Liver (tissue), 9 donors: Measurements from ENCODE around the gene CALR. TPM values are rescaled to one million over a fixed set of nuclear protein-coding genes. Genes with fewer than 3 reads are reported as not detected.

ENCODE experiments used
- DNase-seq: peaks from one replicate; pipeline ENCODE4 v3.0.0-alpha.2; 2017; ENCODE audit warnings: low spot score
- H3K27ac ChIP-seq, 2 donors: one replicate each; pipeline ENCODE4 v1.7.0; 2013; ENCODE audit warnings: inconsistent platforms in 2 of 2, low read length in 2 of 2, control low read depth in 1 of 2, low read depth in 1 of 2, mild to moderate bottlenecking in 1 of 2
- H3K27me3 ChIP-seq, 4 donors: one replicate each; pipeline versions ENCODE4 v1.6.1 to v1.7.0; 2013; ENCODE audit warnings: low read length in 3 of 4, inconsistent platforms in 1 of 4, mild to moderate bottlenecking in 1 of 4, moderate library complexity in 1 of 4; ENCODE audit not compliant: control insufficient read depth in 4 of 4, insufficient read depth in 4 of 4
- H3K36me3 ChIP-seq, 4 donors: one replicate each; pipeline versions ENCODE4 v1.6.1 to v1.7.0; 2013; ENCODE audit warnings: low read length in 3 of 4, mild to moderate bottlenecking in 3 of 4, low read depth in 1 of 4, moderate library complexity in 1 of 4; ENCODE audit not compliant: control insufficient read depth in 4 of 4, insufficient read depth in 3 of 4
- H3K4me1 ChIP-seq, 4 donors: one replicate each; pipeline versions ENCODE4 v1.6.1 to v1.7.0; 2013; ENCODE audit warnings: low read length in 3 of 4, mild to moderate bottlenecking in 3 of 4, moderate library complexity in 1 of 4; ENCODE audit not compliant: control insufficient read depth in 4 of 4, insufficient read depth in 4 of 4
- H3K4me3 ChIP-seq, 3 donors: one replicate each; pipeline versions ENCODE4 v1.6.1 to v1.7.0; 2013; ENCODE audit warnings: low read length in 3 of 3, control low read depth in 1 of 3, low read depth in 1 of 3, mild to moderate bottlenecking in 1 of 3
- H3K9ac ChIP-seq, 2 donors: one replicate each; pipeline ENCODE4 v1.7.0; 2013; ENCODE audit warnings: low read length in 2 of 2, mild to moderate bottlenecking in 2 of 2, moderate library complexity in 2 of 2, control low read depth in 1 of 2, low read depth in 1 of 2
- H3K9me3 ChIP-seq, 4 donors: one replicate each; pipeline versions ENCODE4 v1.6.1 to v1.7.0; 2013; ENCODE audit warnings: low read length in 3 of 4; ENCODE audit not compliant: control insufficient read depth in 4 of 4
- ATF3 ChIP-seq: IDR thresholded peaks from 2 replicates; pipeline ENCODE4 v1.6.1; 2016; ENCODE audit warnings: antibody characterized with exemption
- CTCF ChIP-seq: fragments of 150-350 bp; IDR thresholded peaks from 2 replicates; pipeline ENCODE4 v1.5.1; 2017; ENCODE audit warnings: improper control_type of control experiment, low read depth, low read length; ENCODE audit not compliant: missing input control
- EGR1 ChIP-seq, 2 donors: IDR thresholded peaks; 2 replicates each; pipeline ENCODE4 v1.6.1; 2016 to 2018; ENCODE audit warnings: antibody characterized with exemption in 2 of 2, low read depth in 2 of 2
- FOXA1 ChIP-seq: IDR thresholded peaks from 2 replicates; pipeline ENCODE4 v1.6.1; 2016; ENCODE audit warnings: antibody characterized with exemption
- FOXA2 ChIP-seq: IDR thresholded peaks from 2 replicates; pipeline ENCODE4 v1.6.1; 2016; ENCODE audit warnings: antibody characterized with exemption
- GABPA ChIP-seq, 2 donors: IDR thresholded peaks in 1 of 2; conservative IDR thresholded peaks in 1 of 2; 2 replicates each; pipeline ENCODE4 v1.6.1; 2016; ENCODE audit warnings: antibody characterized with exemption in 2 of 2, mild to moderate bottlenecking in 1 of 2, moderate library complexity in 1 of 2
- HNF4A ChIP-seq, 2 donors: conservative IDR thresholded peaks; 2 replicates each; pipeline ENCODE4 v1.6.1; 2016; ENCODE audit warnings: antibody characterized with exemption in 2 of 2, mild to moderate bottlenecking in 2 of 2
- HNF4G ChIP-seq: IDR thresholded peaks from 2 replicates; pipeline ENCODE4 v1.6.1; 2016; ENCODE audit warnings: antibody characterized with exemption
- JUND ChIP-seq, 2 donors: IDR thresholded peaks; 2 replicates each; pipeline ENCODE4 v1.6.1; 2016; ENCODE audit warnings: antibody characterized with exemption in 2 of 2
- MAX ChIP-seq: IDR thresholded peaks from 2 replicates; pipeline ENCODE4 v1.6.1; 2016; ENCODE audit warnings: antibody characterized with exemption
- NR2F2 ChIP-seq: IDR thresholded peaks from 2 replicates; pipeline ENCODE4 v1.6.1; 2016; ENCODE audit warnings: antibody characterized with exemption
- RAD21 ChIP-seq, 2 donors: IDR thresholded peaks; 2 replicates each; pipeline ENCODE4 v1.6.1; 2016; ENCODE audit warnings: antibody characterized with exemption in 2 of 2, mild to moderate bottlenecking in 2 of 2
- REST ChIP-seq: IDR thresholded peaks from 2 replicates; pipeline ENCODE4 v1.6.1; 2016; ENCODE audit warnings: antibody characterized with exemption, mild to moderate bottlenecking
- RXRA ChIP-seq, 2 donors: IDR thresholded peaks; 2 replicates each; pipeline ENCODE4 v1.6.1; 2017 to 2018; ENCODE audit warnings: antibody characterized with exemption in 2 of 2, mild to moderate bottlenecking in 1 of 2
- SP1 ChIP-seq: IDR thresholded peaks from 2 replicates; pipeline ENCODE4 v1.6.1; 2018; ENCODE audit warnings: antibody characterized with exemption, mild to moderate bottlenecking
- TAF1 ChIP-seq: conservative IDR thresholded peaks from 2 replicates; pipeline ENCODE4 v1.6.1; 2016; ENCODE audit warnings: antibody characterized with exemption, mild to moderate bottlenecking
- YY1 ChIP-seq: IDR thresholded peaks from 2 replicates; pipeline ENCODE4 v1.6.1; 2016; ENCODE audit warnings: antibody characterized with exemption, mild to moderate bottlenecking
- ZBTB33 ChIP-seq: IDR thresholded peaks from 2 replicates; pipeline ENCODE4 v1.6.1; 2016; ENCODE audit warnings: antibody characterized with exemption
- WGBS: extraction: QIAGEN DNeasy Blood & Tissue Kit; methylation state at CpG from one replicate; pipeline ENCODE4 v1.1.7; 2013; 5-methylcytosine and 5-hydroxymethylcytosine counted together
- polyA plus RNA-seq, 2 donors: library from polyadenylated mRNA; stranded (reverse) in 1 of 2; unstranded in 1 of 2; fragments of 200-250 nt in 1 of 2; fragments of >200 nt in 1 of 2; fragmentation: Nextera tagmentation in 1 of 2; extraction: Ambion mirVana in 1 of 2; gene quantifications; one replicate each; pipeline versions ENCODE4 v1.2.1 to v1.2.3, GENCODE V29; 2013 to 2015
- total RNA-seq, 2 donors: library from RNA; depleted of rRNA; stranded (reverse); fragments of >200 nt; gene quantifications; one replicate each; pipeline ENCODE4 v1.2.3, GENCODE V29; 2014
- donor health status: healthy.
- donor health status: healthy.
- donor health status: healthy.
- donor health status: healthy.
- donor health status: healthy.

The CALR gene
- total and polyA plus RNA-seq, 4 donors = 618 to 1,316 (median 1,070) TPM

GRCh38 chr19:12896460-12896859 is 41.9 kb upstream of the CALR start (continued):
- TF ChIP-seq NR2F2 (no peak), RAD21 (IDR thresholded peaks at IDR 0.05) (no peak)

- 85% methylated on average over 10 of the region's 10 CpGs for WGBS
- no peak overlapping the region for H3K27ac ChIP-seq
- peaks cover 5 to 50% (median 6%) of the 10 kb centered on the region in 4 donors for H3K36me3 ChIP-seq
Observed at GRCh38 chr19:12899891-12900518, 38.4 kb upstream of the CALR start.

More at GRCh38 chr19:12899891-12900518, 38.4 kb upstream of the CALR start:
- no peak for DNase-seq
- no peak overlapping the region for H3K4me3 ChIP-seq
- H3K9me3 ChIP-seq = no peaks in the 10 kb centered on the region
- no peak for TF ChIP-seq HNF4A (conservative IDR thresholded peaks at IDR 0.05)
- TF ChIP-seq TAF1 = no peak
- no peak for TF ChIP-seq GABPA (IDR thresholded peaks at IDR 0.05 in 1 of 2, conservative IDR thresholded peaks at IDR 0.05 in 1 of 2)
- TF ChIP-seq CTCF = no peak
- TF ChIP-seq FOXA1 = no peak
- no peak for TF ChIP-seq REST
- no peak for TF ChIP-seq MAX
- no peak for TF ChIP-seq RAD21 (IDR thresholded peaks at IDR 0.05)
- no peak for TF ChIP-seq FOXA2
- TF ChIP-seq SP1 = no peak
- no peak for TF ChIP-seq EGR1 (IDR thresholded peaks at IDR 0.05; ENCODE audit: low read depth in 2 of 2)
- TF ChIP-seq ATF3 = no peak
- TF ChIP-seq NR2F2 = no peak
- no peak for TF ChIP-seq HNF4G
- TF ChIP-seq YY1 = no peak
- no peak for TF ChIP-seq RXRA (IDR thresholded peaks at IDR 0.05)
- no peak for TF ChIP-seq ZBTB33
- TF ChIP-seq JUND (IDR thresholded peaks at IDR 0.05) = no peak
- H3K4me1 ChIP-seq = no peaks in the 10 kb centered on the region
- no peaks in the 10 kb centered on the region for H3K27me3 ChIP-seq
- no peak overlapping the region for H3K9ac ChIP-seq
